ENCODE data around the gene TNN.

TNN gene

GRCh38 chr1:175133673-175134435, 66.2 kb downstream of the TNN start:
- H3K27ac ChIP-seq = no peak overlapping the region
- TF ChIP-seq CTCF (conservative IDR thresholded peaks at IDR 0.05) = no peak
- no peak for TF ChIP-seq ZFX (IDR thresholded peaks at IDR 0.05)

- H3K27ac ChIP-seq = no peak overlapping the region
- TF ChIP-seq CTCF (conservative IDR thresholded peaks at IDR 0.05) (no peak), ZFX (IDR thresholded peaks at IDR 0.05) (no peak)
Measured at GRCh38 chr1:175134500-175134899, 66.9 kb downstream of the TNN start.

GRCh38 chr1:175136246-175136645, 68.6 kb downstream of the TNN start:
- no peak overlapping the region for H3K27ac ChIP-seq
- TF ChIP-seq ZFX (IDR thresholded peaks at IDR 0.05) = no peak
- TF ChIP-seq CTCF (conservative IDR thresholded peaks at IDR 0.05) = no peak

- TF ChIP-seq CTCF (conservative IDR thresholded peaks at IDR 0.05) (no peak), ZFX (IDR thresholded peaks at IDR 0.05) (no peak)
Measured at GRCh38 chr1:175137369-175137768, 69.7 kb downstream of the TNN start.

GRCh38 chr1:175138579-175138978, 70.9 kb downstream of the TNN start:
- H3K27ac ChIP-seq = no peak overlapping the region
- TF ChIP-seq ZFX (IDR thresholded peaks at IDR 0.05) (no peak), CTCF (conservative IDR thresholded peaks at IDR 0.05) (no peak)

More at GRCh38 chr1:175137369-175137768, 69.7 kb downstream of the TNN start:
- no peak overlapping the region for H3K27ac ChIP-seq

- H3K27ac ChIP-seq = no peak overlapping the region
- TF ChIP-seq ZFX (IDR thresholded peaks at IDR 0.05) = no peak
- no peak for TF ChIP-seq CTCF (conservative IDR thresholded peaks at IDR 0.05)
Measured at GRCh38 chr1:175145899-175146528, 78.4 kb downstream of the TNN start.

GRCh38 chr1:175146529-175147213, 79.0 kb downstream of the TNN start:
- no peak for TF ChIP-seq ZFX (IDR thresholded peaks at IDR 0.05)
- TF ChIP-seq CTCF (conservative IDR thresholded peaks at IDR 0.05) = peak; percentile 97
- no peak overlapping the region for H3K27ac ChIP-seq
